Measurements from ENCODE around the gene KICS2. TPM values are rescaled to one million over a fixed set of nuclear protein-coding genes. Genes with fewer than 3 reads are reported as not detected.

The KICS2 gene
- 12.8 and 17.1 TPM in 2 replicates for total RNA-seq

- H3K4me3 Mint-ChIP-seq, result peak within 1 kb of the TSS; percentile 90
- peak; percentile 97 for DNase-seq
- H3K36me3 Mint-ChIP-seq (ENCODE audit: low read depth), result peaks cover 1% of the 10 kb centered on the region
- intact Hi-C loops (cut with micrococcal nuclease), result loop anchor here (1.0 to 5.0 kb wide), 5 partner anchors 182 to 1755 kb away; partner anchors contain the start of genes MON2, SRGAP1, TBK1 and XPOT
- H3K9me3 Mint-ChIP-seq, result no peaks in the 10 kb centered on the region
- peaks cover 22% of the 10 kb centered on the region for H3K4me1 Mint-ChIP-seq
- peaks cover 18% of the 10 kb centered on the region for H3K27me3 Mint-ChIP-seq
- H3K27ac Mint-ChIP-seq, result peak within 1 kb of the TSS; percentile 97
Measured at GRCh38 chr12:64222009-64222765, at the start of gene KICS2. TSS of gene KICS2 (minus strand) at chr12:64222296. CDS start at chr12:64222237, 59 bp downstream.

DNA sequence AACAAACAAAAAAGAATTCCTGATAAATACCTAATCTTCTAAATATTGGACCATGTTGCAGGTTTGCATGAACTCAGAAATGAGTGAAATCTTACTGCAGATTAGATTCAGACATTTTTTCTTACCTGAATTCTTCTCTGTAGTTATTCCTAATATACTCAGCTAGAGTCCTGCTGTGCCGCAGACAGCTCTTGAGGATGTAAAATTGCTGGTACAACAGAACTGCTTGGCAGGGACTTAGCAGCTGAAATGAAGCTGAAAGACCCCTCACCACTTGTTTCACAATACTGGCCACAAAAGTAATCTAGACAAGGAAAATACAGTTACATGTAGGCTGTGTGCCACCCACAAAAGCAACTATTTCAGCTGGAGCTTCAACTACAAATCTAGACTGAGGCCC, 48.3 kb upstream of the KICS2 start:
- no peak for DNase-seq
- no peaks in the 10 kb centered on the region for H3K36me3 Mint-ChIP-seq (ENCODE audit: low read depth)
- no peak overlapping the region for H3K4me3 Mint-ChIP-seq
- H3K9me3 Mint-ChIP-seq, result no peaks in the 10 kb centered on the region
- no peak overlapping the region for H3K27ac Mint-ChIP-seq
- H3K27me3 Mint-ChIP-seq, result peaks cover 3% of the 10 kb centered on the region
- H3K4me1 Mint-ChIP-seq, result no peaks in the 10 kb centered on the region
- intact Hi-C loops (cut with micrococcal nuclease), result no loop called here

DNA sequence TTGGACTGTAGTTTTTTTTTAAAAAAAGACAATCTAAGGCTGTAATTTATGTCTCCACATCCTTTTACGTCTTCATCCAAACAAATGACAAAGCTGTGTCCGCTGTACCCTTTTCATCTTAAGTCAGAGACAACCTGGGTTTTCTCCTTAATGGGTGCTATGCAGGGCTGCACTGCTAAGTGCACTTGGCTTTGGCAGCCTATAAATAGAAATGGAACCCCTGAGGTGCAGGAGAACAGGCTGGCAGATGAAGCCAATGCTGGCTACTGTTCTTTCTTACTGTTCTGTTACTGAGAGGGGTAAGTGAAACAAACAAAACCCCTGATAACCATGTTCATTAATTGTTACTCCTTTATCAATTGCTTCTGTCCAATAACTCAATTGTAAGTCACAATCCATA, 47.1 kb upstream of the KICS2 start:
- H3K9me3 Mint-ChIP-seq, result no peaks in the 10 kb centered on the region
- H3K4me1 Mint-ChIP-seq, result no peaks in the 10 kb centered on the region
- peaks cover 7% of the 10 kb centered on the region for H3K27me3 Mint-ChIP-seq
- no peak overlapping the region for H3K4me3 Mint-ChIP-seq
- intact Hi-C loops (cut with micrococcal nuclease), result no loop called here
- no peak overlapping the region for H3K27ac Mint-ChIP-seq
- H3K36me3 Mint-ChIP-seq (ENCODE audit: low read depth), result no peaks in the 10 kb centered on the region
- no peak for DNase-seq

GRCh38 chr12:64268409-64268808, 46.3 kb upstream of the KICS2 start:
- no peak for DNase-seq
- intact Hi-C loops (cut with micrococcal nuclease), result no loop called here
- Mint-ChIP-seq H3K9me3 (no peaks in the 10 kb centered on the region), H3K4me1 (no peaks in the 10 kb centered on the region), H3K36me3 (ENCODE audit: low read depth) (no peaks in the 10 kb centered on the region), H3K27me3 (peaks cover 7% of the 10 kb centered on the region), H3K27ac (no peak overlapping the region), H3K4me3 (no peak overlapping the region)

DNA sequence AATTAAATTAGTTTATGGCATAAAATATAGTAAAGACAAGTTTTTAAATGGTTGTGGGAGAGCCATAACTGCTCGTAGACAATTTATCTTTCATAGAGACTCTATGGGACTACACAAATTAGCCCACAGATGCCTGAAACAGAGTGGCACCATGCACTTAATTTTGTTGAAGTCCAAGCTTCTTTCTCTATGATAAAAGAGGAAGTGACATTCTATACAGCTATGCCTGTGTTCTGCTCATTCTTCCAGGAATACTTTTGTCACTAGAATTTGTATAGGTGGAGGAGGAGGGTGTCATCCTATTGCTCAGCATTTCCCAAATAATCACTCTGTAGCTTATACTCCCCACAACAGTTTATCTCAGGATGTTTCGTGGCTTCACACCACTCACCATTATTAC, 43.7 kb upstream of the KICS2 start:
- no peak overlapping the region for H3K4me3 Mint-ChIP-seq
- intact Hi-C loops (cut with micrococcal nuclease), result no loop called here
- H3K27ac Mint-ChIP-seq, result no peak overlapping the region
- peaks cover 7% of the 10 kb centered on the region for H3K27me3 Mint-ChIP-seq
- H3K9me3 Mint-ChIP-seq, result no peaks in the 10 kb centered on the region
- no peaks in the 10 kb centered on the region for H3K36me3 Mint-ChIP-seq (ENCODE audit: low read depth)
- DNase-seq, result no peak
- H3K4me1 Mint-ChIP-seq, result no peaks in the 10 kb centered on the region

DNA sequence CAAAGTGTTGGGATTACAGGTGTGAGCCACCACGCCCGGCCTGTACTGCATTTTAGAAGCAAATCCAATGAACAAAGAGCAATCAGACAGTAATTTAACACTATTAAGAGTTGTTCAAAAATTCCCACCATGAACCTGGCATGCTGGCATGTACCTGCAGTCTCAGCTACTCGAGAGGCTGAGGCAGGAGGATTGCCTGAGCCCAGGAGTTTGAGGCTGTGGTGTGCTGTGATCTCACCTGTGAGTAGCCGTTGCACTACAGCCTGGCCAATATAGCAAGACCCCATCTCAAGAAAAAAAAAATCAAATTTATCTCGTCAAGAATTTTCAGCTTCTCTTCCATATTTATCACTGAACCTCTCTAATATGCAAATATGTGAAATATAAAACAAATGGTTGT, 39.7 kb upstream of the KICS2 start:
- DNase-seq, result no peak
- Mint-ChIP-seq H3K36me3 (ENCODE audit: low read depth) (no peaks in the 10 kb centered on the region), H3K4me1 (no peaks in the 10 kb centered on the region), H3K9me3 (no peaks in the 10 kb centered on the region), H3K27ac (no peak overlapping the region), H3K4me3 (no peak overlapping the region), H3K27me3 (peaks cover 4% of the 10 kb centered on the region)
- intact Hi-C loops (cut with micrococcal nuclease), result no loop called here

- no peaks in the 10 kb centered on the region for H3K4me1 Mint-ChIP-seq
- no peak overlapping the region for H3K27ac Mint-ChIP-seq
- H3K9me3 Mint-ChIP-seq, result no peaks in the 10 kb centered on the region
- H3K4me3 Mint-ChIP-seq, result no peak overlapping the region
- no peaks in the 10 kb centered on the region for H3K27me3 Mint-ChIP-seq
- no peak for DNase-seq
- intact Hi-C loops (cut with micrococcal nuclease), result loop anchor here (5.0 kb wide), 1 partner anchor 1156 kb away; no protein-coding TSS in a partner anchor
- H3K36me3 Mint-ChIP-seq (ENCODE audit: low read depth), result no peaks in the 10 kb centered on the region
Measured at GRCh38 chr12:64258576-64258975, 36.5 kb upstream of the KICS2 start.

DNA sequence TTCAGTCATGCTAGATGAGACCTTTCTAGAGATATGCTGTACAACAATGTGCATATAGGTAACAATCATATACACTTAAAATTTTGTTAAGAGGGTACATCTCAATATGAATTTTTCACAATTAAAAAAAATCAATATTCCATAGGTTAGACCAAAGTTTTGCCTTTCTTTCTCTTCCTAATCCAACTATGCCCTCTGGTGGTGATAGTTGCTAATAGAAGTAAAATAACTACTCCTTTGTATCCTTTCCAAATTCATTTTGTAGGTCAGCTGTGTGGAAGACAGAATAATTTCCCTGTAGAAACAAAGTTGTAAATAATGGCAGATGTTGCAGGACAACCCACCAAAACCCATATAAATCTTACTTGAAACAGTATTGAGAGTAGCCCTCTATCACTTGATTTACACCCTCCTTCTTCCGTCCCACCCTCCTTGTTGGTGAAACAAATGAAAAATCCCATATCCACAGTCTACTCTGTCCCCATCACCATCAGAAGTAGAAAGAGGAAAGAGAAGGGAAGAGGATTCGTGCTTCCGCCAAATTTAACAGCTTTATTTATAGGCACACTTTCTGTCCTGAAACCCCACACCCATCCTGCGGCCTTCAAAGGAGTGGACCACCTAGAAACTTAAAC, 34.2 kb upstream of the KICS2 start:
- peak; percentile 71 for DNase-seq
- Mint-ChIP-seq H3K27me3 (no peaks in the 10 kb centered on the region), H3K9me3 (no peaks in the 10 kb centered on the region), H3K4me3 (no peak overlapping the region), H3K27ac (no peak overlapping the region), H3K36me3 (ENCODE audit: low read depth) (no peaks in the 10 kb centered on the region), H3K4me1 (no peaks in the 10 kb centered on the region)
- intact Hi-C loops (cut with micrococcal nuclease), result loop anchor here (1.0 to 5.0 kb wide), 4 partner anchors 412 to 1154 kb away; partner anchors contain the start of gene SRGAP1

GRCh38 chr12:64255249-64255648, 33.2 kb upstream of the KICS2 start:
- H3K36me3 Mint-ChIP-seq (ENCODE audit: low read depth), result no peaks in the 10 kb centered on the region
- no peak overlapping the region for H3K4me3 Mint-ChIP-seq
- intact Hi-C loops (cut with micrococcal nuclease), result loop anchor here (5.0 kb wide), 1 partner anchor 1153 kb away; no protein-coding TSS in a partner anchor
- DNase-seq, result no peak
- no peaks in the 10 kb centered on the region for H3K9me3 Mint-ChIP-seq
- H3K4me1 Mint-ChIP-seq, result no peaks in the 10 kb centered on the region
- no peaks in the 10 kb centered on the region for H3K27me3 Mint-ChIP-seq
- H3K27ac Mint-ChIP-seq, result no peak overlapping the region

DNA sequence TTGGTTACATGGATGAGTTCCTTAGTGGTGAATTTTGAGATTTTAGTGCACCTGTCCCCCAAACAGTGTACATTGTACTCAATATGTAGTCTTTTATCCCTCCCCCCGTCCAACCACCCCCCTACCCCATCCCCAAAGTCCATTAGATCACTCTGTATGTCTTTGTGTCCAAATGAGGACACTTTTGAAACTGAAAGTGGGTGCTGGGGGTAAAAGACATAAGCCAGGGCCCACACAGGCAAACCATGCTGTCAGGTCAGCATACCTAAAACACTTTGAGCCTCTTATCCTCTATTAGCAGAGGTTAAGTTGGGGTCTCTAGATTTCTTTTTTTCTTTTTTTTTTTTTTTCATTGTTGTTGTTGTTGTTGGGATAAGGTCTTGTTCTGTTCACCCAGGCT, 31.3 kb upstream of the KICS2 start:
- no peaks in the 10 kb centered on the region for H3K9me3 Mint-ChIP-seq
- intact Hi-C loops (cut with micrococcal nuclease), result no loop called here
- no peak overlapping the region for H3K4me3 Mint-ChIP-seq
- H3K4me1 Mint-ChIP-seq, result no peaks in the 10 kb centered on the region
- H3K27me3 Mint-ChIP-seq, result peaks cover 1% of the 10 kb centered on the region
- DNase-seq, result no peak
- H3K36me3 Mint-ChIP-seq (ENCODE audit: low read depth), result no peaks in the 10 kb centered on the region
- no peak overlapping the region for H3K27ac Mint-ChIP-seq

DNA sequence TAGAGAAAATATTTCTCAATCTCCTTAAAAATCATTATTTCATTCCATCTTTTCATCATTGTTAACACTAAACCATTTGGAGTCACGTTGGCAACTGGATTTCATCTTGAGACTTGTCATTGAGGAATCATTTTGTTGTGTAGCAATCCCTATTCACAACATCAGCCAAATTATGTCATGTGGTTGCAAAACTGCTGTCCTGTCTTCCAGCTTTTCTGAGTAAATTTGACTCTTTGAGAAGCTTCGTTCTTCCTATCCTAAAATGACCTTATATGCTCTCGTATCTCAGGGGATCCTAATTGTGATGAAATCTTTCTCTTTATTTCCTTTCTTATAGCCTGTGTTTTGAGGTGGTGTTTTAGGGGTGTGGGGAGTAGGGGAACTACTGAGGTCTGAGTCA, 30.6 kb upstream of the KICS2 start:
- peaks cover 1% of the 10 kb centered on the region for H3K27me3 Mint-ChIP-seq
- DNase-seq, result no peak
- no peaks in the 10 kb centered on the region for H3K36me3 Mint-ChIP-seq (ENCODE audit: low read depth)
- intact Hi-C loops (cut with micrococcal nuclease), result no loop called here
- no peaks in the 10 kb centered on the region for H3K9me3 Mint-ChIP-seq
- H3K4me1 Mint-ChIP-seq, result no peaks in the 10 kb centered on the region
- H3K4me3 Mint-ChIP-seq, result no peak overlapping the region
- no peak overlapping the region for H3K27ac Mint-ChIP-seq

GRCh38 chr12:64243809-64244208, 21.7 kb upstream of the KICS2 start:
- no peaks in the 10 kb centered on the region for H3K36me3 Mint-ChIP-seq (ENCODE audit: low read depth)
- H3K4me1 Mint-ChIP-seq, result no peaks in the 10 kb centered on the region
- no peaks in the 10 kb centered on the region for H3K9me3 Mint-ChIP-seq
- no peak for DNase-seq
- intact Hi-C loops (cut with micrococcal nuclease), result no loop called here
- peaks cover 9% of the 10 kb centered on the region for H3K27me3 Mint-ChIP-seq
- H3K27ac Mint-ChIP-seq, result no peak overlapping the region
- no peak overlapping the region for H3K4me3 Mint-ChIP-seq

DNA sequence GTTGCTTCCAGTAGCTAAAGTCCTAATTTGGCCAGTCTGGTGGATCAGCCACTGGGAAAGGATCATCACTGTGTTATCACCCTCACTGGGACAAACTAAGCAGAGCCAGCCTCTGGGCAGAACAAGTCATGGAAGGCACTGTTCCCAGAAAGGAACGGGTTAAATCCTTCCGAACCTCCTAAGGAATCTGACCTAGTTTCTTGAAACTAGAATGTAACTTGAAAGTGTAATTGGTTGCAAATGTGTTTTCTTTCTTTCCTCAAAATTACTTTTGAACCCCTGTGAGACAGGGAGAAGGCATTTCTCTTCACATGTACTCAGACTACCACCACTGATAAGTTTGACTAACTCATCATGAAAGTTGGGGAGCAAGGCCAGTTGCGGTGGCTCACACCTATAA, 18.7 kb upstream of the KICS2 start:
- H3K4me1 Mint-ChIP-seq, result no peaks in the 10 kb centered on the region
- intact Hi-C loops (cut with micrococcal nuclease), result no loop called here
- no peaks in the 10 kb centered on the region for H3K36me3 Mint-ChIP-seq (ENCODE audit: low read depth)
- H3K27ac Mint-ChIP-seq, result no peak overlapping the region
- H3K4me3 Mint-ChIP-seq, result no peak overlapping the region
- no peaks in the 10 kb centered on the region for H3K9me3 Mint-ChIP-seq
- DNase-seq, result no peak
- peaks cover 10% of the 10 kb centered on the region for H3K27me3 Mint-ChIP-seq

- Mint-ChIP-seq H3K4me3 (no peak overlapping the region), H3K36me3 (ENCODE audit: low read depth) (no peaks in the 10 kb centered on the region), H3K9me3 (no peaks in the 10 kb centered on the region), H3K27me3 (peaks cover 21% of the 10 kb centered on the region), H3K4me1 (no peaks in the 10 kb centered on the region), H3K27ac (no peak overlapping the region)
- DNase-seq, result no peak
- intact Hi-C loops (cut with micrococcal nuclease), result no loop called here
Measured at GRCh38 chr12:64237382-64237781, 15.3 kb upstream of the KICS2 start.

All from activated CD4-positive, alpha-beta T cell treated with anti-CD3 and anti-CD28 coated beads, Interleukin-2, amount 10 ng/mL, durations not matched to agents 24 days and 14 days (primary cell).